ENCODE data around the gene TDRD5. TPM values are rescaled to one million over a fixed set of nuclear protein-coding genes. Genes with fewer than 3 reads are reported as not detected.

The TDRD5 gene
- polyA plus RNA-seq, 1 donor from 2014 or later = not detected

GRCh38 chr1:179731643-179732042 lies 140.0 kb downstream of the TDRD5 start:
- TF ChIP-seq POLR2AphosphoS5 (IDR thresholded peaks at IDR 0.05) (no peak), RAD21 (conservative IDR thresholded peaks at IDR 0.05) (no peak), REST (IDR thresholded peaks at IDR 0.05; ENCODE audit: borderline replicate concordance) (no peak), CTCF (IDR thresholded peaks at IDR 0.05; ENCODE audit: poor library complexity, severe bottlenecking) (no peak), SMC3 (conservative IDR thresholded peaks at IDR 0.05; ENCODE audit: poor library complexity) (no peak)
- Histone ChIP-seq H3K9me2 (ENCODE audit: insufficient read depth, low read length) (no peaks in the 10 kb centered on the region), H3K4me3 (ENCODE audit: low read length) (no peak overlapping the region), H3K9ac (ENCODE audit: low read length) (no peak overlapping the region), H3K27me3 (ENCODE audit: insufficient read depth, low read depth, low read length) (no peaks in the 10 kb centered on the region), H3K9me3 (ENCODE audit: low read length) (no peaks in the 10 kb centered on the region), H2AFZ (ENCODE audit: low read depth, low read length) (no peak overlapping the region), H4K20me1 (ENCODE audit: insufficient read depth) (no peaks in the 10 kb centered on the region), H3K79me2 (replicated peaks; ENCODE audit: insufficient read depth, low read length) (no peaks in the 10 kb centered on the region), H3F3A (ENCODE audit: insufficient read depth, low read length, poor library complexity, severe bottlenecking) (no peaks in the 10 kb centered on the region), H3K27ac (ENCODE audit: low read length) (no peak overlapping the region), H3K4me2 (ENCODE audit: low read length) (no peak overlapping the region), H3K36me3 (ENCODE audit: insufficient read depth, low read length) (no peaks in the 10 kb centered on the region)

Small RNAs within 50 kb of the gene (small RNA-seq; reads per million reads assigned to genes)
- 0 to 0.33 (median 0) reads per million in 3 experiments for gene RNU5F-2P

Other genes with a start within 250 kb of the TDRD5 start
- gene AXDND1, start 225.9 kb upstream of the TDRD5 start, polyA plus RNA-seq = 1.1 and 1.6 TPM in 2 replicates
- not detected in 2 replicates for gene NPHS2, start 15.9 kb upstream of the TDRD5 start, polyA plus RNA-seq
- 0.14 and 0.21 TPM in 2 replicates for gene FAM163A, start 151.5 kb downstream of the TDRD5 start, polyA plus RNA-seq